HTR-8/SVneo (cell line): ENCODE data around the gene ZFP36L2.

Source experiments
- DNase-seq: peaks from one replicate; pipeline ENCODE4 v3.0.0; 2011; ENCODE audit warnings: low spot score, mixed read lengths; ENCODE audit not compliant: insufficient read length
- FAIRE-seq: peaks from 2 replicates; lab custom pipeline; 2011; peaks lifted over from hg19 to GRCh38; lab: Jason Lieb, UNC

ZFP36L2 gene, protein sequence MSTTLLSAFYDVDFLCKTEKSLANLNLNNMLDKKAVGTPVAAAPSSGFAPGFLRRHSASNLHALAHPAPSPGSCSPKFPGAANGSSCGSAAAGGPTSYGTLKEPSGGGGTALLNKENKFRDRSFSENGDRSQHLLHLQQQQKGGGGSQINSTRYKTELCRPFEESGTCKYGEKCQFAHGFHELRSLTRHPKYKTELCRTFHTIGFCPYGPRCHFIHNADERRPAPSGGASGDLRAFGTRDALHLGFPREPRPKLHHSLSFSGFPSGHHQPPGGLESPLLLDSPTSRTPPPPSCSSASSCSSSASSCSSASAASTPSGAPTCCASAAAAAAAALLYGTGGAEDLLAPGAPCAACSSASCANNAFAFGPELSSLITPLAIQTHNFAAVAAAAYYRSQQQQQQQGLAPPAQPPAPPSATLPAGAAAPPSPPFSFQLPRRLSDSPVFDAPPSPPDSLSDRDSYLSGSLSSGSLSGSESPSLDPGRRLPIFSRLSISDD

DNA sequence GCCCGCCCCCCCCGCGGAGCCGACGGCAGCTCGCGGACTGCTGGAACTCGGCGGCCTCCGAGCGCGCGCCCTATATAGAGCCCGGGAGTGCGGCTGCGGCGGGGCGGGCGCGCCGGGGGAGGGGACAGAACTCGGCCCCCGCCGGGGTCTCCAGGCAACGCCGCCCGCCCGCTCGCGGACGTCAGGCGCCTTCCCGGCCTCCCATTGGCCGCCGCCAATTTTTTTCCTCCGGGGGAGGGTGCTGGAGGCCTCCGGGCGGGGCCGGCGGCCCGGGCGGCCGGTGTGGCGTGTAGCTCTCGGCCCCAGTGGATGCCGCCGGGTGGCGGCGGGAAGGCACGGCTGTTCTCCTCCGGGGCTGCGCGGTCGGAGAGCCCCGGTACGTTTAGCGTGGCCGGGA, at the start of gene ZFP36L2:
Gene ZFP36L2 (minus strand): TSS at position 49 of the 397 bp plus-strand sequence. CDS start 291 bp downstream, outside the sequence.
- DNase-seq = peak; percentile 95
- FAIRE-seq = no peak

DNA sequence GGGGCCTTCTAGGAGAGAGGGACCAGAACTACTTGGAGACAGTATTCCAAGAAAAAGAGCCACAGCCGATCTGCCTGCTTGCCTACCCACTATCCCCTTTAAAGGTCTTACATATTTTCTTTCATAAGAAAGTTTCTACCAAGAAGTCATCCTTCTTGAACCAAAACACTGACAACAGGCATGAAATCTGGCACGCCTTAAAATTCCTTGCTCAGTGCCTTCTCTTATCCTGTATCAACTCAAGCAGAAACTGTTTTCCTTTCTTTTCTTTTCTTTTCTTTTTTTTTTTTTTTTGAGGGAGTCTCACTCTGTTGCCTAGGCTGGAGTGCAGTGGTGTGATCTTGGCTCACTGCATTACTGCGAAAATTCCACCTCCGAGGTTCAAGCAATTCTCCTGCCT, 48.3 kb upstream of the ZFP36L2 start:
- FAIRE-seq (no peak), DNase-seq (no peak)

DNA sequence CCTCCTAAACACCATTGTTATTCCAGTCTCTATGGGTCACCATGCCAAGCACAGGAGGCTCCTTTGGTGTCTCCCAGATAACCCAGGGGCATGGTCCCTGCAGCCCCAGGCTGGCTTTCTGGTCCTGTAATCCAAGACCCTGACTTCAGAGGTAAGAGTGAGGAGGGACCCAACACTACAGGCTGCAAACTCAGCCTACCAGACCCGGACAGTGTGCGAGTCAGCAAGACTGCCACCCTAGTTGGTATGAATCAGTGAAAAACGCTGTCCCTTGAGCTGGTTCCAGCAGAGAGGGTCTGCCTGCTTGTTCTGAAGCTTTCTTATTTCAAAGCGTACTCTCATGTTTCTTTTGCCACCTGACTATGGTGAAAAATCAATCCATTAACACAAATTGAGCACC, 47.6 kb upstream of the ZFP36L2 start:
- FAIRE-seq (no peak), DNase-seq (no peak)

DNA sequence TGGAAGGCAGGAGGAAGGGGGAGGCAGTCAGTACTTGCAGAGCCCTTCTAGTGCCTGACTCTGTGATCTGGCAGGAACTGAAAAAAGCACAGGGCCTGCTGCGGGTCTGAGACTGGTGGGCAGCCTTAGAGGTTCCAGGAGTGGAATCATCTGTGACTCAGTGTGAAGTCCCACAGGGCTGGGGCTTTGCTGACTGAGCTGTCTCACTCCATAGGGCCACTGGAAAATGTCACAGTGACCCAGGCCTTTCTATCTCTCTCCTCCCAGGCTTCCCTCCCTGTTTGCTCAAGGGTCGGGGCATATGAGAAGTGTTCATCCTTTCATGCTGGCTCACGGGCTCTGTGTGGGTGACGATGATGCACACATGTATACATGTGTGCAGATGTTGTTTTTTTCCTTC, 47.1 kb upstream of the ZFP36L2 start:
- FAIRE-seq (no peak), DNase-seq (no peak)

DNA sequence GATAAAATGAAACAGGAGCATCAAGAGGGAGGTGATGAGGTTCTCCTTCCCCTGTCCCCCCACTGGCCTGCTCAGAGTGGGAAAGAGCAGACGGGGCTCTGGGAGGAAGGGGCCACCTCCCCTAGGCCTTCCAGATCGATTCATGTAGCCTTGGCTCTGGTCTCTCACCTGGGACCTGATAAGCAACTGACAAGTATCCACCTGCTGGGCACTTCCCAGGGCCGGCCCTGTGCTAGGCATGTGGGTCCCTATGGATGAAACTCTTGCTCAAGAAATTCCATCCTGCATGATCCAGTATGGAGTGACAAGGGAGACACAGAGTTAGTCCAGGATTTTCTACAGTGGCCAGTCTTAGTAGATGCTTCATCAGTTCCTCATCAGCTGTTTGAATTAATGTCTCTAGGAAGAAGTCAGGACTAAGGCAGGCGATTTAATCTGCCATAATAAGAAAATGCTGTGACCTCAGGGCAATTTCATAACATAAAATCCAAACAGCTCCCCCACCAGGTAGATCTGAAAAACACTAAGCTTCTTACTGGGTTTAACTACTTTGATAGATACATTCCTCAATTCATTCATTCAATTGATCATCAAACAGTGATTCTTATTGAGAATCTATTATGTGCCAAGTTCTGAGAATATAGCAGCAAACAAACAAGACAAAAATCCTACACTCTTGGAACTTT, 44.7 kb upstream of the ZFP36L2 start:
- no peak for FAIRE-seq
- no peak for DNase-seq

DNA sequence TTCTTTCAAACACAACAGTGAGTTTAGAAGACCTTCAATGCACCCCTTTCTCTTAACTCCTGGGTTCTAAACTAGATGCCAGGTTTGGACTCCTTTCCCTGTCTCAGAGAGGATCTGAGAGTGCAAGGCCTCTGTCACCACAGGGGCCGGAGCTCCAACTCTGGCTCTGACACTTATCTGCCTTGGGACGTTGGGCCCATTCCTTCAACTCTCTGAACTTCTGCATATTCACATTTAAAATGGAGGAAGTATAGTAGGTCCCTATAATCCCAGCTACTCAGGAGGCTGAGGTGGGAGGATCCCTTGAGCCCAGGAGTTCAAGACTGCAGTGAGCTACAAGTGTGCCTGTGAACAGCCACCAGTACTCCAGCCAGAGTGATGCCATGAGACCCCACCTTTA, 44.1 kb upstream of the ZFP36L2 start:
- no peak for FAIRE-seq
- DNase-seq = no peak

DNA sequence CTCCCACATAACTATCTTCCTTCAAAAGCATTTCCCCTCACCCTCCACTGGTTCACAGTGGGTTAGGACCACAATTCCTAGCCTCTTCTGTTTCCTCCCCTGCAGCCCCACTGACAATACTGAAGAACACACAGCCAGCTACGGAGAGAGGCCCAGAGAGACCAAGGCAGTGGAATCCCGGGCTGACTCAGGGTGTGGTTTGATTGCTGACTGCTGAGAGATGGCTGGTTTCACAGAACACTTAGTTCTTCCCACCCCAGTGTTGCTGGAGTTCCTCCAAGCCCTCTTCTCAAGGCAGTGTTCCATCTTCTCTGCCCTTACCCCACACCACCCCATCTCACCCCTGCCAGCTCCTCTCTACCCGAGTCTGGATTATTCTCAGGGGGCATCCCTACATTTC, 43.3 kb upstream of the ZFP36L2 start:
- no peak for DNase-seq
- no peak for FAIRE-seq

DNA sequence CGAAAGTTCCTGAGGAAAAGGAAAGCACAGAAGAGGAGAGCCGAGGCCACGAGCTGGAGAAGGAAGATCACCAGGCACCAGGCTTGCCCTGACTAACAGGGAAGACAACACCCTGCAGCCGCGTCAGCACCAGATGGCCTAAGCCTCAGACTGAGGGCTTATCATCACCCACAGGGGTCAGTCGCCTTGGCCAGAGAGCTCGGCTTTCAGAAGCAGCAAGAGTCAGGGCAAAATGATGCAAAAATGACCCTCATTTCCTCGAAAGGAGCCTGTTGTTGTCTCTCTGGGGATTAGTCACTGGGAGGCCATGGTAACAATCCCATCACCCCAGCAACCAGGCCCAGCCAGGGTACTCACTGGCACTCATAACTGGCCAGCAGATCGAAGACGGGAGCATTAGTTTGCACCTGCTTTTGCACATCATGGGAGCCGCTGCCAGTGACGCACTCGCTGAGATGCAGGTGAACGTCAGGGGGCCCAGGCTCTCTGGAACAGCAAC, 42.7 kb upstream of the ZFP36L2 start:
- peak; percentile 72 for DNase-seq
- peak; percentile 83 for FAIRE-seq

DNA sequence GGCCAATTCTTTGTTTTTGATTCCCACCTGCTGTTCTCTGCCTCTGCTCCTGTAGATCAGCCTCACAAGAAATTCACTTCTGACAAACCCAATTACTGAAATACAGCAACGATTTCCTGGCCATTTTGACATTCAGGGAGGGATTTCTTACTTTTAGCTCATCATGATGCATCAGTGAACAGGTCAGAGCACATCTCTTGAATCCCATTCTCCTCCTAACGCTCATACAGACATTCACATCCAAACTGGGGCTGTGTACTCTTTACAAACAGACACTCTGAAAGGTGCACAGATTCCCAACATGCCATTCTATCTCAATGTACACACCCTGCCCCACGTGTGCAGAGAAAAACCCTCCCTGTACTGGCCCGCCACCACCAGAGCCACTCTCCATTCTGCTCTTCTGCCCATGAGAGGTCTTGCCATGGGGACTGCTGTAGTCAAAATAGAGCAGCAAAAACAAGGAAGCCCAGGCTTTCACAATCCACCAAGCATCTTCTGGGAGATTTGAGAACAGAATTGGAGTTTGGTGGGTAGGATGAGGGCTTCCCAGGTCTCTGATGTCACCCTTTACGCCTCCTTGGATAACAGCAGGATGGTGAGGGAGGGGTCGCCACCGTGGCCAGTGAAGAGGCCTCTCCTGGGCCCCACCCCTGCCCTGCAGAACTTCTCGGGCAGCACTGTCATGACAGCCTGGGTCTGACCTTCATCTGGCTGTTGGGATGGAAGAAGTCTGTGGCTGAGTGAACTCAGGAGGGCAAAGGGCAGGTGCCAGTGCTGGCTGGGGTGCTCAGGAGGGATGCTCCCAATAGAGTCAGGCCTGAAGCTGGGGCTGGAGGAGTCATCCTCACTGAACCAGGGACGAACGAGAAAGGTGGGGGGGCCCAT, 41.9 kb upstream of the ZFP36L2 start:
- DNase-seq (no peak), FAIRE-seq (no peak)

DNA sequence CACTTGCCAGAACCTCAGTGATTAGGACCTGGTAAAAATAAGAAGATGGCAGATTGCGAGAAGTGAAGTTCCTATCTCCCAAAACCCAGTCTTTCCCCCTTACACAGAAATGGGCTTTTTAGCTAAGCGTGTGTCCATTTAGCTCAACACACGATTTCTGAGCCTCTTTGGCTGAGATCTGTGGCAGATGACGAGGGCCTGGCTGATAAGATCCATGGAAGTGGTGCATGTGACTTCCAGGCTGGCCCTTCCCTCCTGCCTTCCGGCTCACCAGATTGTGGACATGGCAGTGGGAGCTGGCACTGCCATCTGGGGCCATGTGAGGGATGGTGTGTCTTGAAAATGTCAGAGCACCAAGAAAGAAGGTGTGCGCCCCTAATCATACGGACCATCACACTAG, 41.0 kb upstream of the ZFP36L2 start:
- DNase-seq (no peak), FAIRE-seq (no peak)

DNA sequence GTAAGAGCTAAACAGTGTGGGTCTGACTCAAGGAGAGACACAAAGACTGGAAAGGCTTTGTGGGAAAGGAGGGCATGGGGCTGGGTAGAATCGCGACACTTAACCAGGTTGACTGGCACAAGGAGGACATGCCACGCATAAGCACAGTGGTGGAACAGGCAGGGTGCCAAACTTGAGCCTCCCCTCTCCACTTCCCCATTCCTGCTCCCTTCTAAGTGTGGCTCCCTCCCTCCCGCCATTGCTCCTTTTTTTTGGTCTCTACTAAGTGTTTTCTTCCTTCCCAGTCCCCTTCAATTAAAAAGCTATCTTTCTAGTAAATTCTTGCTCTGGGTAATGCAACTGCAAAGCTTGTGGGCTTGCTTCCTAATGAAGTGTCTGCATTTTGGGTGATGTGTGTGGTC, 40.3 kb upstream of the ZFP36L2 start:
- FAIRE-seq = no peak
- DNase-seq = no peak

DNA sequence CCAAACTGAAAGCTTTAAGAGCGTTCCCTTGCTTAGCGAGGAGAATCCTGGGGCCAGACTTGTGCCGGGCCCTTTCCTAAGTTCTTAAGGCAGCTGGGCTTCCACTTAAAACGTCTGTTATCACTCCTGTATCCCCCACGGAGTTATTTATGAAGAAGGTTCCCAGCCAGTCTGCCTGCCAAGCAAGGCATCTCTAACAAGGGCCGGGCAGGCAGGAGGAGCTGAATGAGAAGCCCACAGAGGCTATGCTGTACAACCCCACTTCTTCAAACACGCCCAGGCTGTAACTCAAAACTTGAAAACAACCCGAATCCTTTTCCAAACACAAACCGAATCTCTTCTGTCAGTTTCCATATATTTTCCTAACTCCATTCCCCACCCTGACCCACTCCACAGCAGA, 39.0 kb upstream of the ZFP36L2 start:
- no peak for DNase-seq
- FAIRE-seq = no peak

DNA sequence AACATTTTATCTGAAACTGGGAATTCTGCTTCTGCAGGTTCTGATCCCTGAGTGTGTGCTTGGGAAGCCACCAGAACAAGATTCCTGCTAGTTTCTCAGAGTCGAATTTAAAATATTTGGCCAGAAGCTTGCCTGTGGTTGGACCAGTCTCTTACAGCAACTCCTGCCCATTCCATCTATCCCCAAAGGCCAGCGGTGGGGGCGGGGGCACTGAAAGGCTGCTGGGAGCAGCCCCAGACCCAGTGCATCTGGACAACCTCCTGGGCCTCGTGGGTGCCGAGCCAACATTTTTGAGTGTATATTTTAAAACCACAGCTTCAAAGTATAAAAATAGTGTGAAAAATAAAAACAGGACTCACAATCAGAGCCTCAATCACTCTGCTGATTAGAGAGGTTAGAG, 38.6 kb upstream of the ZFP36L2 start:
- no peak for DNase-seq
- FAIRE-seq = no peak

DNA sequence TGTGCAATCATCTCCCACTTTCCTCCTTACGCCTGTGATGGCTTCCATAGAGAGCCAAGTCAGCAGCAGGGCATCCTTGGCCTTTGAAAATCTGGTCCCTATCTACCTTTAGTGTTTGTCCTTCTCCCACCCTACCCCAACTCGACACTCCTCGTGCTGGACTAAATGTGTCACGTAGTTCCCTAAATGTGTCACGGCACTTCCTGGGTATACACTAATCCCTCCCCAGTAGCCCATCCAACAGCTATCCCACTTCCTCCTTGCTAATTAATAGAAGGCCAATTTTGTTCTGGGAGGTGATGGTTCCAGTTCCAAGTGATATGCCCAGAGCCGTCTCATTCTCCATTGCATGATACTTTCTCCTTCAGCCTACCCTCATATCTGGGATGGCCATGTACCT, 36.5 kb upstream of the ZFP36L2 start:
- DNase-seq = no peak
- no peak for FAIRE-seq

DNA sequence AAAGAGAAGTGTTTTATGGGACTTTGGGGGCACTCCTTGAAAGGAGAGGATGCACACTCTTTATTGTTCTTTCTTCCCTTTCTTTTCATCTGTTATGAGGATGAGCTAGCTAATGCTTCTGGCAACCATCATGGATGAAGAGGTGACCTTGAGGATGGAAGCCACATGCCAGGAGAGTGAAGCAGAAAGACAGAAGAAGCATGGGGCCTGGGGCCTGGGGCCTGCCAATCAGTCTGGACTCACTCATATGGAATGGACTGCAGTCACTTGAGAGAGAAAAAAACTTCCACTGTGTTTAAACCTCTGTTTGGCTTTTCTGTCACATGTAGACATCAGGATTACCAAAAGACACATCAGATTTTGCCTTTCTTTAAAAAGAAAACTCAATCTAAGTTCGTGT, 35.8 kb upstream of the ZFP36L2 start:
- FAIRE-seq = no peak
- DNase-seq = no peak

DNA sequence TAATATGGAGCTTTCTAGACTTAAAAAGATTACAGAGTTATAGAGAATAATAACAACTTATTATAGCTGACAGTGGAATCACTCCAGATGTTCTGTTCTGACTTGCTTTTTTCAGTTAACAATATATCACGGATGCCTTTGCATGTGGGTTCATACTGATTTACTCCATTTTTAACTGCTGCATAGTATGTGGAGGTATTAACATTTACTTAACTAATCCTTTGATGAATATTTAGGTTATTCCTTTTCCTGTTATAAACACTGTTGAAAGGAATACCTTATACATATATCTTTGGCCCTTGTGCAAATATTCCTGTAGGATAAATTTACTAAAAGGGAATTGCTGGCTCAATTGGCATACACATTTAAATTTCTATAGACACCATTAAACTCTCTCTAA, 33.1 kb upstream of the ZFP36L2 start:
- DNase-seq (no peak), FAIRE-seq (no peak)

DNA sequence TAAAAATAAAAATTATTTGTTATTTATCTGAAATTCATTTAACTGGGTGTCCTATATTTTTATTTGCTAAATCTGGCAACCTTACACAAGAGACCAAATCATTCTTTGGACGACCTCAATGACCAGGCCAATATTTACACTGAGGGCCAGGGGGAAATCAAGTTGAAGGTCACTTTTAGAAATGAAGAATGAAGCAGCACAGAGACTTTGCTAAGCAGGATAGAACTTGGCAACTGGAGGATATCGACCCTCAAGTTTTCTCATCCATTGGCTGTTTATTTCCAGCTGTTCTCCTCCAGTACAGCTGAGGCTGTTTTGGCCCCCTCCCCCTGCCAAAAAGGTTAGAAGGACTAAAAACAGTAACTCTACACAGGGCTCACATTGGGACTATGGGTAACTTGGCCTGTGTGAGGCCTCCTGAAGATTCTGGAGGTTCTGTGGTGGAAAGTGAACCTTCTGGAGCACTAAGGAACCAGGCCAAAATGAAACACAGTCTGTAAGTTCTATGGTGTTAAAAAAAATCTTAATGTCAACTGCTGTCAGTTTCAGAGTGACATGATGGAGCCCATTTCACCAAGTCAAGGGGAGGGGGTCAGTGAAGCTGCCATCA, 32.2 kb upstream of the ZFP36L2 start:
- no peak for DNase-seq

DNA sequence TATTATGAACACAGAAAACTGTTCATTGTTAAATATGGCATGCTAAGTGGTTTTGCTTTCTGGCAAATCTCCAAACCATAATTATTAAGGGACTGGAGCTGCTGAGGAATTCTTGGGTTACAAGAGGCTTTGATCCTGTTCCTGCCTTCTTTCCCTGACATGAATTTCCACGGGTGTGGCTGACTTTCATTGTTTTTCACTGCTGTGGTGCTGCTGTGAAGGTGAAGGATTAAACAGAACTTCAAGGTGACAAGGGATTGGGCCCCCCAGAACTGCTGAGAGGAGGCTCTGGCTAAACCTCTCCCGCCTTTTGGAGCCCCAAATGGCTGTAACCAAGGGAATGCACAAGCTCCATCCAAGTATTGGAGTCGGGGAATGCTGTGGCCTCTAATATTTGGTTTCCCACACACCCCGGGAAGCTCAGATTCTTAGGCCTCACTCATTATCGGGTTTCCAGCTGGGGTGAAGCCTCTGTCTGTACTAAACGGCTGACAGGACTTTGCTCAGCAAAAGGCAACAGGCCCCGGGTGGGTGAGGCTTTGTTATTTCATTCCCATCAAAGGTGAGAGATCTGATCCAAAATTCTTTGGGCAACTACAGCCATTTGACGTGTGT, 29.0 kb upstream of the ZFP36L2 start:
- DNase-seq = no peak
- FAIRE-seq = no peak

More for the DNA sequence above, 32.2 kb upstream of the ZFP36L2 start:
- FAIRE-seq = no peak

DNA sequence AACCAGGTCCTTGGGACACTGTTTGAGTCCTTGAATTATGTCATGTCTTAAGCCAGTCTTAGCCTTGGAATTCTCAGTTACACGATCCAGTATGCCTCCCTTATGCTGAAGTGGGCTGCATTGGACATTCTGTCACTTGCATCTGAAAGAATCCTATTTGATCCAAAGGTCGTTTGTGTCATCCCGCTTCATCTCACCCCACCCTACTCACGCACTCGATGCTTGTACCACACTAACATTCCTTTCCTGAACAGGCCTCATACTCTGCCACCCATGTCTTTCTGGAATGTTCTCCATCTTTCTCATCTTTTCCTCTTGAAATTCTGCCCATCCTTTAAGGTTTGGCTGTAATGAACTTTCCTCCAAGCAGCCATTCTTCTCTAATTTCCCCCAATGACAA, 27.9 kb upstream of the ZFP36L2 start:
- DNase-seq = no peak
- no peak for FAIRE-seq
